Stimulated activated CD4-positive, alpha-beta T cell treated with anti-CD3 and anti-CD28 coated beads, TNF-alpha, amount 100 ng/mL, for 1 hour (primary cell): ENCODE results near the gene PROB1.

Source experiments
- DNase-seq, 3 donors: peaks; one replicate each; pipeline ENCODE4 v3.0.0-alpha.2; 2020; ENCODE audit warnings: low read depth in 3 of 3, low spot score in 1 of 3

The PROB1 gene

GRCh38 chr5:139343476-139343875 is 51.4 kb downstream of the PROB1 start:
- DNase-seq: no peak

GRCh38 chr5:139342423-139342723 is 52.5 kb downstream of the PROB1 start:
- peak in 1 of 3 donors; percentile 58 for DNase-seq

- peak; percentile 89 to 94 (median 90) for DNase-seq
Measured at GRCh38 chr5:139341689-139342422, 53.0 kb downstream of the PROB1 start, which contains the start of gene PAIP2. Gene PAIP2, plus strand, starts transcription at chr5:139341854. Its CDS starts 21,931 bp downstream, at chr5:139363785.

- no peak for DNase-seq
Measured at GRCh38 chr5:139341187-139341688, 53.7 kb downstream of the PROB1 start.
